Body of pancreas (tissue), 4 donors: ENCODE measurements around the gene ITGA1.

Source experiments
- POLR2A ChIP-seq, 3 donors: fragments of 450-650 bp; IDR thresholded peaks; one replicate each; pipeline ENCODE4 v1.6.1; 2016; ENCODE audit warnings: antibody characterized with exemption in 3 of 3, mild to moderate bottlenecking in 2 of 3
- TF ChIP-seq, protein P1 (sequence below), 7 experiments: fragments of 450-650 bp in 4 of 7; fragments of 200-600 bp in 3 of 7; sonication (generic) in 3 of 7; IDR thresholded peaks; one replicate each; pipeline ENCODE4 v1.5.1; 2016 to 2019; ENCODE audit warnings: antibody characterized with exemption in 7 of 7

DNA sequence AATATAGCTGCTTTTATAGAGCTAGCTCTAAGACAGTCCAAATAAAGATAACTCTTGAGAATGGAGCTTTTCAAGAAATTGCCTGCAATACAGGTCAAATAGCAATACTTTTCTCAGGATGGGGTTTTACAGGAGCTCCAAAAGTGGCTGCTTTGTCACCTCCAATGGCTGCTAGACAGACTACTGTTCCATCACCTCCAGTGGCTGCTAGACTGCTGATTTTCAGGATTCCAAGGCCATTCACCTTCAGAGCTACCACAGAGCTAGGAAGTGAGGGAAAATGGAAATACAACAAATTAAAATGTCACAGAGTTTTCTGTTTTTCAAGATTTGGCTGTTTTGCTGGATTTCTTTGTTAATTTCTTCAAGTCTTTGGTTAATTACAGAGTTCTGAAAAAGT, 8.5 kb upstream of the ITGA1 start:
- TF ChIP-seq, protein P1, sequence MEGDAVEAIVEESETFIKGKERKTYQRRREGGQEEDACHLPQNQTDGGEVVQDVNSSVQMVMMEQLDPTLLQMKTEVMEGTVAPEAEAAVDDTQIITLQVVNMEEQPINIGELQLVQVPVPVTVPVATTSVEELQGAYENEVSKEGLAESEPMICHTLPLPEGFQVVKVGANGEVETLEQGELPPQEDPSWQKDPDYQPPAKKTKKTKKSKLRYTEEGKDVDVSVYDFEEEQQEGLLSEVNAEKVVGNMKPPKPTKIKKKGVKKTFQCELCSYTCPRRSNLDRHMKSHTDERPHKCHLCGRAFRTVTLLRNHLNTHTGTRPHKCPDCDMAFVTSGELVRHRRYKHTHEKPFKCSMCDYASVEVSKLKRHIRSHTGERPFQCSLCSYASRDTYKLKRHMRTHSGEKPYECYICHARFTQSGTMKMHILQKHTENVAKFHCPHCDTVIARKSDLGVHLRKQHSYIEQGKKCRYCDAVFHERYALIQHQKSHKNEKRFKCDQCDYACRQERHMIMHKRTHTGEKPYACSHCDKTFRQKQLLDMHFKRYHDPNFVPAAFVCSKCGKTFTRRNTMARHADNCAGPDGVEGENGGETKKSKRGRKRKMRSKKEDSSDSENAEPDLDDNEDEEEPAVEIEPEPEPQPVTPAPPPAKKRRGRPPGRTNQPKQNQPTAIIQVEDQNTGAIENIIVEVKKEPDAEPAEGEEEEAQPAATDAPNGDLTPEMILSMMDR (IDR thresholded peaks at IDR 0.05): no peak
- no peak for TF ChIP-seq POLR2A (IDR thresholded peaks at IDR 0.05)
